ENCODE results near the gene STYXL2.

DNA sequence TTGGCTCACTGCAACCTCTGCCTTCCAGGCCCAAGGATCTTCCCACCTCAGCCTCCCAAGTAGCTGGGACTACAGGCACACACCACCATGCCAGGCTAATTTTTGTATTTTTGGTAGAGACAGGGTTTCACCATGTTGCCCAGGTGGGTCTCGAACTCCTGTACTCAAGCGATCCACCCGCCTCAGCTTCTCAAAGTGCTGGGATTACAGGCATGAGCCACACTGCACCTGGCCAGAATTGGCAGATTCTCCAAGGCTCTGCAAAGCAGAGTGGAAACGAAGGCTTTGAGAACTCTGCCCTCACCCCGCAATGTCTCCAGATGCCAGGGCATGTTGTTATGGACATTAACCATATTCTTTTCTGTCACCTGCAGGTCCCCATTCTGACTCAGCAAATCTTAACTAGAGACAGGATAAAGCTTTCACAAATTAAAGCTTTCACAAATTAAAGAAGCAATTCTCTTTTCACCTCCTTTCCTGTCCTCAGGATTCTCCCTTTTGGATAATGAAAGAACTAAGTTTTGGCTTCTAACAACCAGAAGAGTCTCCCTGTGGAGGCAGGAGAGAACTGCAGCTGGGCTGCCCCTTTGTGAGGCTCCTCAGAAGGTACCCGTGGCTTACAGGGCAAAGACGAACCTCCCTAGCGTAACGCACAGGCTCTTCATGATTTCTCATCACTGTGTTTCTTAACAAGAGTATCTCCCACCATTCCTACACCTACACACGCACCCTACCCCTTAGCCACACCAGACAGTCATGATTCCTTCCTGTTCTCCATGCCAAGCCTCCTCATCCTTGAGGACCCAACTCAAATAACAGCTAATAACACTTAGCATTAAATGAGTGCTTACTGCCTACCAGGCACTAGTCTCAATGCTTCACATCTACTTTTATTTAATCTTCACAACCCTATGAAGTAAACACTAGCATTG is 33.5 kb upstream of the STYXL2 start:
- TF ChIP-seq POLR2AphosphoS5 (IDR thresholded peaks at IDR 0.05; ENCODE audit: insufficient read depth, low read depth, low read length) (no peak), EZH2 (IDR thresholded peaks at IDR 0.05; ENCODE audit: borderline replicate concordance, low read depth, low read length, severe bottlenecking) (no peak), POLR2A (IDR thresholded peaks at IDR 0.05; ENCODE audit: low read depth, low read length) (no peak)
- TF ChIP-seq, protein P1, sequence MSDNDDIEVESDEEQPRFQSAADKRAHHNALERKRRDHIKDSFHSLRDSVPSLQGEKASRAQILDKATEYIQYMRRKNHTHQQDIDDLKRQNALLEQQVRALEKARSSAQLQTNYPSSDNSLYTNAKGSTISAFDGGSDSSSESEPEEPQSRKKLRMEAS (IDR thresholded peaks at IDR 0.05; ENCODE audit: insufficient read depth, insufficient read length), result no peak
- TF ChIP-seq, protein P2, sequence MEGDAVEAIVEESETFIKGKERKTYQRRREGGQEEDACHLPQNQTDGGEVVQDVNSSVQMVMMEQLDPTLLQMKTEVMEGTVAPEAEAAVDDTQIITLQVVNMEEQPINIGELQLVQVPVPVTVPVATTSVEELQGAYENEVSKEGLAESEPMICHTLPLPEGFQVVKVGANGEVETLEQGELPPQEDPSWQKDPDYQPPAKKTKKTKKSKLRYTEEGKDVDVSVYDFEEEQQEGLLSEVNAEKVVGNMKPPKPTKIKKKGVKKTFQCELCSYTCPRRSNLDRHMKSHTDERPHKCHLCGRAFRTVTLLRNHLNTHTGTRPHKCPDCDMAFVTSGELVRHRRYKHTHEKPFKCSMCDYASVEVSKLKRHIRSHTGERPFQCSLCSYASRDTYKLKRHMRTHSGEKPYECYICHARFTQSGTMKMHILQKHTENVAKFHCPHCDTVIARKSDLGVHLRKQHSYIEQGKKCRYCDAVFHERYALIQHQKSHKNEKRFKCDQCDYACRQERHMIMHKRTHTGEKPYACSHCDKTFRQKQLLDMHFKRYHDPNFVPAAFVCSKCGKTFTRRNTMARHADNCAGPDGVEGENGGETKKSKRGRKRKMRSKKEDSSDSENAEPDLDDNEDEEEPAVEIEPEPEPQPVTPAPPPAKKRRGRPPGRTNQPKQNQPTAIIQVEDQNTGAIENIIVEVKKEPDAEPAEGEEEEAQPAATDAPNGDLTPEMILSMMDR (IDR thresholded peaks at IDR 0.05; ENCODE audit: extremely low read depth in 1 of 2, insufficient read depth in 1 of 2, low read depth in 1 of 2, low read length in 2 of 2), result no peak

Measured in endothelial cell of umbilical vein (primary cell).